Fibroblast of villous mesenchyme (primary cell): ENCODE measurements around the gene RNF208. TPM values are rescaled to one million over a fixed set of nuclear protein-coding genes. Genes with fewer than 3 reads are reported as not detected.
A peak's percentile ranks its signal among the peaks of the same experiment; 100 is the strongest.
"Not testable (repeated sequence)": the region's sequence is repeated elsewhere in the genome, so short reads cannot be mapped to it uniquely, and the experiment has no call there.

Experiments used
- DNase-seq: peaks from one replicate; pipeline ENCODE4 v3.0.0-alpha.2; 2010; ENCODE audit warnings: low read depth
- H3K4me3 ChIP-seq: 2 replicates; pipeline ENCODE4 v1.5.1; 2011; ENCODE audit warnings: low read depth, mild to moderate bottlenecking, low read length
- CTCF ChIP-seq: IDR thresholded peaks from 2 replicates; pipeline ENCODE4 v1.5.1; 2012; ENCODE audit warnings: low read depth, mild to moderate bottlenecking, low read length; ENCODE audit not compliant: insufficient read depth
- total RNA-seq: library from RNA; depleted of rRNA; stranded (reverse); fragments of >200 nt; gene quantifications from 2 replicates; pipeline ENCODE4 v1.2.3, GENCODE V29; 2012

The RNF208 gene
- total RNA-seq, 1 donor = under 0.01 TPM

DNA sequence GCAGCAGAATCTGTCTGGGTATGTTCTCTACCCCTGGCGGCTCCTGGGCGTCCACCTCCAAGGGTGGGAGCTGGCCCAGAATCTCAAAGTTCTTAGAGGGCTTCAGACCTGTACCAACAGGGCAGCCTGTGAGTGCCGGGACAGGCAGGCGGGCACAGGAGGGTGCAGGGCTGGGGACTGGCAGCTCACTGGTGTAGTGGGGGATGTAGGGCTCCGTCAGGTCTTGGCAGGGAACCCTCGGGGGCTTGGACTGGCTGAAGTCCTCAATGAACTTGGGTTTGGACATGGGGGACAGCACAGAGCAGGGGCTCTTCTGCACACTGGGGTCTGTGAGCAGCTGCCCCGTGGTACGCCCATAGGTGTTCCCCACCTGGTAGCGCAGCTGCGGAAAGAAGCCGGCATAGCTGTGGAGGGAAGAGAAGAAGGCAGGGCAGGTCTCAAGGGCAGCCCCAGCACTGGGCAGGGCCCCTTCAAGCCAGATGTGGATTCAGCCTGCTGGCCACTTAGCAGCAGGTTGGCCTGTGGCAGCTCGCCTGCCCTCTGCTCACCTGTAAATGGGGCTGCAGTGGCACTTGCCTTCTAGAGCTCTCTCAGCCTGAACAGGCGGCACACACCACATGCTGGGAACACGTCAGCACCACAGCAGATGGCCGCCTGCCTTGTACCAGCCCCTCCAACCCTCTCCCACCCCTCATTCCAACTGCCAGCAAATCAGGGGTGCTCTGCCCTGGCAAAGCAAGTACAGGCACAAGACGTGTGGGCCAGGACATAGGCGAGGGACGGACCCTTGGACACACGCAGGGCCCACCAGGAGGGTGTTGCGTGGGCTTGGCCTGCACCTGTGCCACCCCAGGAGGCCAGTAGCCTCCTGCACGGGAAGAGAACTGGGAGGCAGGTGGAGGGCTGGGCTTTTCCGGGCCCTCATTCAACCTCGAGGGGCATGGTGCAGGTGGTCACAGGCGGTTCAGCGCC, 23.7 kb upstream of the RNF208 start:
- no peak for DNase-seq

GRCh38 chr9:137244486-137245449, 22.7 kb upstream of the RNF208 start:
- no peak overlapping the region for H3K4me3 ChIP-seq
- DNase-seq = no peak
- TF ChIP-seq CTCF = no peak

More for the DNA sequence above, 23.7 kb upstream of the RNF208 start:
- no peak overlapping the region for H3K4me3 ChIP-seq
- no peak for TF ChIP-seq CTCF

DNA sequence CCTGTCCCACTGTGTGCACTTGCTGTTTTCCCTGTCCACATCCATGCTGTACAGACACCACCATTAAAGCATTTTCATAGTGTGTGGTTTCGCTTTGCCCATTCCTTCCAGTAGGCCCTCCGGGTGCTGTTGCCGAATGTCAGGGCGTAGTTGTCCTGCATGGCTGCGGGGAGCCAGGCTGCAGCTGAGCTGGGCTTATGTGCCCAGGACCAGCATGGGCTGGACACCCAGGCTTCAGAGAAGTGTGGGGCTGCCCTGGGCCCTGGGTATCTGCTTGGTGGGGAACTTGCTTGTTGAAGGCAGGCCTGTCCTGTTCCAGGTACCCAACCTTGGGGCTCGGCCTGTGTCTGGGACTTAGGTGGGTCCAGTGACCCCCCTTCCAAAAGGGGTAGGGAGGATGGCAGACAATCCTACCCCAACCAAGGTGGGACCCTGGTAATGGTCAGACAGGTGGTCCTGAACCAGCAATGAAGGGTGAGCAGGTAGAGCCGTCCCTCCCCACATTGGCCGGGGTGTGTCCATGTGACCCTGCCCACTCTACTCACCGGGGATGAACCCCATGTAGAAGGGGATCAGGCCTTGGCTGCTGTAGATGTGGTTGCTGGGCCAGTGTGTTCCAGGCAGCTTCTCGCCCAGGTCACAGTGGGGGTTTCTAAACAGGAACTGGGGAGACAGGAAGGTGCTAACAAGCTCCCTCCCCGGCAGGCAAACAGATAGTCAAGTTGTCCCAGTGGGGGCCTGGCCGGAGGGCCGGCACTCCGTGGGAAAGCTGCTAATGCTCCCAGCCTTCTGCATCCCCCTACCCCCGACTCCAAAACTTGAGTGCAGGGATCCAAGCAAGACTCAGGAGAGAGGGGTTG, 21.8 kb upstream of the RNF208 start:
- no peak overlapping the region for H3K4me3 ChIP-seq
- TF ChIP-seq CTCF = no peak
- DNase-seq = no peak

- not testable (repeated sequence) for DNase-seq, H3K4me3 ChIP-seq
Observed at GRCh38 chr9:137243266-137243625, 21.2 kb upstream of the RNF208 start.

GRCh38 chr9:137242269-137243203, 20.5 kb upstream of the RNF208 start:
- no peak for DNase-seq
- no peak for TF ChIP-seq CTCF
- peak overlapping the region; percentile 85 for H3K4me3 ChIP-seq

GRCh38 chr9:137241490-137242268, 19.6 kb upstream of the RNF208 start:
- peak; percentile 42 for DNase-seq
- TF ChIP-seq CTCF = no peak
- peak overlapping the region; percentile 85 for H3K4me3 ChIP-seq
